HG03025 (cell line): ENCODE data around the gene DENND5B.
"Not testable (repeated sequence)": the region's sequence is repeated elsewhere in the genome, so short reads cannot be mapped to it uniquely, and the experiment has no call there.

Source experiments
- ATAC-seq: cut with Tn5 transposase; IDR thresholded peaks from one replicate; pipeline ENCODE4 v1.9.1; 2021; ENCODE audit warnings: mild to moderate bottlenecking, moderate library complexity; ENCODE audit not compliant: unreplicated experiment, low FRiP score

Gene DENND5B

DNA sequence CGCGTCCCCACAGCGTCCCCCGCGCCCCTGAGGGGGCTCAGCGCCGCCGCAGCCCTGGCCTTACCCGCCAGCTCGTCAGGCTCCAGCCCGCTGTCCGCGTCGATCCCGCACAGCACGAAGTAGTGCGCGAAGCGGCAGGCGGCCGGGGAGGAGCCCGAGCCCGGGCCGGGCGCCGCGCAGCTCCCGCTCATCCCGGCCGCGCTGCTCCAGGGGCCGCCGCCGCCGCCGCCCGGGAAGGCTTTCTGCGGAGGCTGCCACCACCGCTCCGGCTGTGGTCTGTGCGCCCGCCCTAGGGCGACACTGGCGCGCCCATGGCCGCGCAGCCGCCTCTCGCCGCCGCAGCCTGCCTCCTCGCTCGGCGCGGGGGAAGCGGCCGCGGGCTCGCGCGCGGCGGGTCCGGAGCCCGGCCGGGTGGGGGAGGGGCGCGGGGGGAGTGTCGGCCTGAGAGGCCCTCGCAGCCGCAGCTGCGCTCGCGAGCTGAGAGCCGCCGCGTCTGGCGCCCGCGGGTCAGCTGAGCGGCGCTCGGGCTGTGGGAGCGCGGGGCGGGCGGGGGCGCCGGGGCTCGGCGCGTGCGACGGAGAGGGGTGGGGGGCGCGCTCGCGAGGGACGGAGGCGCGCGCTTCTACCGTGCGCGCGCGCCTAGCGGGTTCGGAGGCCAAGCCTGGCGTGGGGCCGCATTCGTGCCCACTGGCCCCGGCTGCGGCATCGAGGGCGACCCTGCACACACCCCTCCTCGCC, at the start of gene DENND5B:
TSS of gene DENND5B (minus strand) at position 495 of the 738 bp plus-strand sequence. CDS start at position 191, 304 bp downstream.
- peak; percentile 48 for ATAC-seq

DNA sequence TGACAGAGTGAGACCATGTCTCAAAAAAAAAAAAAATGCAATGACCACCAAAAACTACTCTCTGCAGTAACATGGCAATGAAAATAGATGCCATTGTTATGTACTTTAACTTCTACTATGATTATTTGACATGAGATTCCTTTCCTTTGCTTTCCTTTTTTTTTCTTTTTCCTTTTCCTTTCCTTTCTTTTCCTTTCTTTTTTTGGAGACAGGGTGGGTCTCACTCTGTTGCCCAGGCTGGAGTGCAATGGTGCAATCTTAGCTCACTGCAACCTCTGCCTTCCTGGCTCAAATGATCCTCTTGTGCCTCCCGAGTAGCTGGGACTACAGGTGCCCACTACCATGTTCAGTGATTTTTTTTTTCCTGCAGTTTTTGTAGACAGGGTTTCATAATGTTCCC, 43.7 kb upstream of the DENND5B start:
- no peak for ATAC-seq

DNA sequence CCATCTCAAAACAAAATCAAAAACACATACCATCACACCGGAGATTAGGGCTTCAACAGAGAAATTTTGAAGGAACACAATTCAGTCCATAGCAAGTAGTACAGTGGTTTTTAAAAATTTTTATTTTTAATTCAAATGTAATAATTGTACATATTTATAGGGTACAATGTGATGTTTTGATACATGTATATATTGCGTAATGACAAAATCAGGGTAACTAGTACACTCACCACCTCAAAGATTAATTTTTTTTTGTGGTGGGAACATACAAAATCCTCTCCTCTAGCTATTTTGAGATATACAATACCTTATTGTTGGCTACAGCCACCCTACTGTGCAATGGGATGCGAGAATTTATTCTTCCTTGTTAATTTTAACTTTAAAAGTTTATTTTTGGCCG, 42.5 kb upstream of the DENND5B start:
- ATAC-seq: no peak

DNA sequence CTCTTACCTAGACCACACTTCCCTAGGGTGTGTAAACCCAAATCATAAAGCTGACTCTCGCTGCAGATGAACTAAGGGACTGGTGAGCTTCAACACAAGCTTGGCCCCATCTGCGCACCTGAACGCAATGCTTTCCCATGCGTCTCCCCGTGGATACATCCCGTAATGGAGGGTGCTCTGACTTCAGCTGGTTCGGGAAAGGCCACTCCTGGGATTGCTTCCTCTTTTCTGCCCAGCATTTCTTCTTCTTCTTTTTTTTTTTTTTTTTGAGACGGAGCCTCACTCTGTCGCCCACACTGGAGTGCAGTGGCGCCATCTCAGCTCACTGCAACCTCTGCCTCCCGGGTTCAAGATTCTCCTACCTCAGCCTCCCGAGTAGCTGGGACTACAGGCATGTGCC, 40.9 kb upstream of the DENND5B start:
- ATAC-seq: no peak

DNA sequence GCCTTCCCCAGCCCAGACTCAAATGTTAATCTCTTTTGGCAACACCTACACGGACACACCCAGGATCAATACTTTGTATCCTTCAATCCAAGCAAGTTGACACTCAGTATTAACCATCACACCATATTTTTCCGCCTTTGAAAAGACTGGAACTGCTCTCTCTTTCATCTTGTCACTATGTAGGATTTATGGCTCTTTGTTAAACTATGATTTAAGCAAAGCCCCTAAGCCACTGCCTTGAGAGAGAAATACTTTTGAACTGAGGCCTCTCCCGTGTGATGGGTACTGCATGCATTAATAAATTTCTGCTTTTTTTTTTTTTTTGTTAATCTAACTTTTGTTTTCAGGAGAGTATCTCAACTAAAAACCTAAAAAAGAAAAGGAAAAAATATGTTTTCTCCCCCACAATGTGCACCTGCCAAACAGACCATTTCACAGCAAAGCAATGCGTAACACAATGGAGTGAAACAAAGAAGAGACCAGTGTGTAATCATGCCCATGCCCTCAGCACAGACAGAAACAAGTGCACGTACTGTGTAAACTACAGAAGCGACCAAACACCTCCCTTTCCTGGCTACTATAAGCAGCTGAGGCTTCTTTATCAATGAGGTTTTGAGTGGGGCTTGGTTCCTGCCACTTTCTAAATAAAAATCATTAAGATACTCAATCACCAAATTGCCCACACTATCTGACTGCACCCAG, 40.2 kb upstream of the DENND5B start:
- no peak for ATAC-seq

DNA sequence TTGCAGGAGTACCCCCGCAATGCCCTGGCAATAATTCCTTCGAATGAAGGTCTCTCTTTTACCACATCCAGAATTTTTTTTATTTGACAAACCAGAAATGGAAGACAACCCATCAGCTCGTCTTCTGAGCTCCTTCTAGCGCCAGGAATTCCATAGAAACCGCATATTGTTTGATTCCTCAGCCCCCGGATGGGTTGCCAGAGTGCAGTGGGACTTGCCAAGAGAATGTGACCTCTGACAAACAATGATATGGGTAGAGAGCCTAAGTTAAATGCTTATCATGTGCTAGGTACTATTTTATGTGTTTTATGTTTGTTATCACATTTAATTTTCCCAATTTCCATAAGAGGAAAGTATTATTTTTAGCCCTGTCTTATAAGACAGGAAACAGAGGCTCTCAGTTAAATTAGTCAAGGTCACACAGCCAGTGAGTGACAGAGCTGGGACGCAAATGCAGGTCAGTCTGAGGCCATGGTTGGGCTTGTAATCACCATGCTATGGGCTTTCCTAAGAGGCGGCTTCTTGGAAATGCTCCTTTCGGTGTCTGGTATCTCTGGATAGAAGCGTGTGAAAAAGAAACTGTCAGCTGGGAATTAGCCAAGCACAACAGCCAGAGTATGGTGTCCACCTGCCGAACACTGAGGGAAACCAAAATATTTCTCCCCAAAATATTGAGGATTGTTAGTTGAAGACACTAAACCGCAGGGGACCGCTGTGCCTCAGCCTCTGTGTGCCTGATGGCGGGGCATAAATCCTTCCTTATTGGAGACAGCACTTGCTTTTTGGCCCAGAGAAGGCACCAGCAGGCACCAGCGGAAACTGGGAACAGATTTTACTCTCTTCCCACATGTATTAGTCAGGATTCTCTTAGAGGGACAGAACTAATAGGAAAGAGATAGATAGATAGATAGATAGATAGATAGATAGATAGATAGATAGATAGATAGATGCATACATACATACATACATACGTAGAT, 39.1 kb upstream of the DENND5B start:
- no peak for ATAC-seq

DNA sequence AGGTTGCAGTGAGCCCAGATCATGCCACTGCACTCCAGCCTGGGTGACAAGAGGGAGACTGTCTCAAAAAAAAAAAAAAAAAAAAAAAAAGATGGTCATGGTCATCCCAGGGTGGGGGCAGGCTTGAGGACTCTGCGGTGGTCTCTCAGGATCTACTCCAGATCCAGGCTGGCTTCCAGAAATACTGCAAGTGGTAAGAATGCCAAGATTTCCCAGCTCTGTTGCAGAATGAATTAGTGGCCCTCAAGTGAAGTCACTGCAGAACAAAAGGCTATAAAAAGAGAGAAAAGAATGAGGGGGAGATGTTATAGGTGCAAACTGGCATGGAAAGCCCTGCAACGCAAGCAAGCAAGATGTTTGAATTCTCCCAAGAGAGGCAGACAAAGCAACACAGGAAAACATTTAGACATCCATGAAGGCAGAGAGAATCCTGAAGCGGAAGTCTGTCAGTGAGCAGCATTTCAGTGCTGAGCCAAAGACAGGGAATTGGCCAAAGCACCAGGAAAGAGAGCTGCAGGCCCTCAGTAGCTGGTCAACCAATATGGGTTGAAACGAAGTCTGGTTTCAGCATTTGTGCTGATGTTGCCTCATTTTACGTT, 36.6 kb upstream of the DENND5B start:
- ATAC-seq: no peak

DNA sequence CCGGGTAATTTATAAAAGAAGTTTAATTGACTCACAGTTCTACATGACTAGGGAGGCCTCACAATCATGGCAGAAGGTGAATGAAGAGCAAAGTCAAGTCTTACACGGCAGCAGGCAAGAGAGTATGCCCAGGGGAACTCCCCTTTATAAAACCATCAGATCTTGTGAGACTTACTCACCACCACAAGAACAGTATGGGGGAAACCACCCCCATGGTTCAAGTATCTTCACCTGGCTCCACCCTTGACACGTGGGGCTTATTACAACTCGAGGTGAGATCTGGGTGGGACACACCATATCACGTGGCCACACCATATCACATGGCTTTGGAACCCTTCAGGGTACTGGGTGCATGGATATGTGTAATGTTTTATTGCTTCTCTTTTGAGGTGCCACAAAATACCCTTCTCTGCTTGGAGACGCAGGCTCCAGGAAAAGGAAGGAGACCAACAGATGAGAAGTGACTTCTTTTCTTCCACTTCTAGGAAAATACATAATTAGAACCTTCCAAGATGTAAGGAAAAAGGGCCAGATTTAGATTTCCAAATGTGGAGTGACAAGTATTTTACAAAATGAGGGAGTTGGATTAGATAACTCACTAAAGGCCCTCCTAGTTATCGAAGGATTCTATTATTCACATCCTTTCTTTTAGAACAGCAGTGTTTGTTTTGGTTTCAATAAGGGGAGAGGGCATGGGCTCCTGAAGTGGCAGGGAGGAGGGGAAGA, 35.5 kb upstream of the DENND5B start:
- no peak for ATAC-seq

DNA sequence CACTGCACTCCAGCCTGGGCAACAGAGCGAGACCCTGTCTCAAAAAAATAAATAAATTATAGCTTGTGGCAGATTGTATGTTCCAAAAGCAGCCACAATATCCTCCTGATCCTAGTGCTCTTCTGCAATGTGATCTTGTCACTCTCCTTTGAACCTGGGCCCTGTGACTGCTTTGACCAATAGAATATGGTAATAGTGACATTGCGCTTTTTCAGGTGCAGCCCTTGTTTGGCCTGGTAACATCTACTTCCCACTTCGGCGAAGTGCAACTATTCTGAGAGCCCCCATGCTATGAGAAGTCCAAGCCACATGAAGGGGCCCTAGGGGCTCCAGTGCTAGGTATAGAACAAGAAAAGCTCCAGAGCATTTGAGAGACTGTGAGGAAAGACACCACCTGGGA, 31.1 kb upstream of the DENND5B start:
- no peak for ATAC-seq

DNA sequence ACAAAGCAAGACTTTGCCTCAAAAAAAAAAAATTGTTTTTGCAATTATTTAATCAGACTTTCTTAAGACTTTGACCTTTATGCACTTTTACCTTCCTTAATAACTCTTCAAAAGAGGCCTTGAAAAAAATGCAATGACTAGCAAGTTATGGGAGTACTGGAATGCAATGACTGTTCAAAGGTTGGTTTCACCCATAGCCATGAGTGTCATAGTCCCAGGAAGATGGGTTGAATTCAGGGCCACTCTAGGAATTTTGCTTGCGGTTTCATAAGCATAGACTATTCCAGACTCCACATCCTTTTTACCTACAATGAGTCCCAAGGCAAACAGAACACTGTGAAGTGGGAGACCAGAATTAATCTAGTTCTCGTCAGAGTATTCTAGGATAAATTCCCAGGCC, 29.4 kb upstream of the DENND5B start:
- ATAC-seq: no peak

DNA sequence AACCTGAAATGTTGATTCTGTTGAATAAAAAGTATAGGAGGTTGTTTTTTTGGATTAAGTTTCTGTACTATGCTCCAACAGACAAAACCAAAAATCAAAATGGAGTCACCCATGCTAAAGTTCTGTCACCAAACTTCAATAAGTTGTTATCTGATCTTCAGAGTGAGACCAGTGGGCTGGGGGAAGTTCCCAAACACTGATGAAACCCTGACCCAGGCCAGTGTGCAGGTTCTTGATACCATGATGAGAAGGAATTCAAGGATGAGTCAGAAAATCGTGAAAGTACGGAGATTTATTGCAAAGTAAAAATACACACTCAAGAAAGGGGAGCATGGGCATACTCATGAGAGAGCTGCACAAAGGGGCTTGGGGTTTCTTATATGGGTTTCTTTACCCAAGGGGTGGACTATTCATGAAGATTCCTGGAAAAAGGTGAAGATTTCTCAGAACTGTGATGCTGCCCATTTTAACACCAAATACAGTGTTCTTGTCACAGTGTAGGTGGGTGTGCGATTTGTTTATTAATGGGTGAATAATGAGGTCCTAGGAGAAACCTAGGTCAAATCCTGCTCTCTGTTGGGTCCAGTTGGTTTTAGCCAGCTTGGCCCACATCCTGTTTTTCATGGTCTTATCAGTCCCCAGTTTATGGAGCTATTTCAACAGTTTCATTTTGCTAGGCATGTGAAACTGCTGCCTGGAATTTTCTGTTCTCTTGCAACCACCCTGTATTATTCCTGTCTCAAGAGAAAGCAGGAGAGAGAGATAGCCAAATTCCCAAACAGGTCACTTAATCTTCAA, 27.5 kb upstream of the DENND5B start:
- ATAC-seq: no peak

DNA sequence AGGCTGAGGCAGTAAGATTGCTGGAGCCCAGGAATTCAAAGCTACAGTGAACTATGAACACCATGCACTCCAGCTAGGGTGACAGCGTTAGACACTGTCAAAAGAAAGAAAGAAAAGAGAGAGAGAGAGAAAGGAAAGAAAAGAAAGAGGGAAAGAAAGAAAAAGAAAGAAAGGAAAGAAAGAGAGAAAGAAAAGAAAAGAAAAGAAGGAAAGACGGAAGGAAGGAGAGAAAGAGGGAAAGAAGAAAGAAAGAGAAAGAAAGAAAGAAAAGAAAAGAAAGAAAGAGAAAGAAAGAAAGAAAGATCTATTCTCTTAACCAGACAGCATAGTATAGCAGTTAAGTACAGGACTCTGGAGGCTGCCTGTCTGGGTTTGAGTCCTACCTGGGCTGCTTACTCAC, 21.9 kb upstream of the DENND5B start:
- ATAC-seq: no peak

DNA sequence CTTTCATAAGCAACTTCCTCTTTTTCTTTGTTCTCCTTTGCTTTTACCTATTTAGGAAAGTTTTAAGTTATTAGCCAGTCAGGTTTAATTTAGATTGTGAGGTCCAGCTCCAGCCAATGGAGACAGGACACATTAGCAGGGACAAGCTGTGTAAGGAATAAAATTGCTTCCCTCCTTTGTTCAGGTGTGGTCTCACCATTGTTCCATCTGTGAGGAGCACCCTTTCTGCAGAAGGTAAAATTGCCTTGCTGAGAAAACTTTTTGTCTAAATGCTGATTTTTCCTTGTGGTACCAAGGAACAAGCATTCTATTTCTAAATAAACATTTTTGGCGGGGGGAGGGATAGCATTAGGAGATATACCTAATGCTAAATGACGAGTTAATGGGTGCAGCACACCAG, 17.4 kb upstream of the DENND5B start:
- not testable (repeated sequence) for ATAC-seq

DNA sequence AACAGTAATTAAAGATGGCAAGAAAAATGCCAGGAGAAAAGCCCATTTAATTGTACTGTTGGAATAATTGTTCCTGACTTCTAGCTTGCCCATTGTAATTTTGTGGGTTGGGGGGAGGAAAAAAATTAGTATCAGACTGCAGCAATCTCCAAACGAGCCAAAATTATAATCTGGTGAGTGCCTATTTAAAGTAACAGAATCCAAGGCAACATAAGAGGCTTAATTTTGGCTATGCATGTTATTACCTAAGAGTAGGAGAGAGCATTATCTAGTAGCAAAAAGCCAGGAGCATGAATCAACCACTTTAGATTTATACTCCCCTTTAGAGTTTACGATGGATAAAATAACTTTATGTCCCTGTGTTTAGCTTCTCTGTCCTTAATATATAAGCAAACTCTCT, 14.6 kb upstream of the DENND5B start:
- no peak for ATAC-seq

DNA sequence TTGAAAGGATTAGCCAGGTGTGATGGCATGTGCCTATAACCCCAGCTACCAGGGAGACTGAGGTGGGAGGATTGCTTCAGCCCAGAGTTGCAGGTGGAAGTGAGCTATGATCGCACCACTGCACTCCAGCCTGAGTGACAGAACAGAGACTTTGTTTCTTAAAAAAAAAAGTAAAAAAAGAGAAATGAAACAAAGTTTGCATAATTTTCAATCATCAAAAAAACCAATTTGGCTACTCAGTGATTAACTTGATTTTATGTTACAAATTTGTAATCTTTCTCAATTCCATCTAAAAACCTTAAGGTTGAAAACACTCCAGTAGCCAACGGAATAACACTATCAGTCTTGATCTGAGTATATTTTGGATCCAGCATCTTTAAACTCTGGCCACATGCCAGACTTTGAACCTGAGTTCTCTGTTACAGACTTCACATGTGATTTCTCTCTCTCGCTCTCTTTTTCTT, 12.6 kb upstream of the DENND5B start:
- ATAC-seq: peak; percentile 97

DNA sequence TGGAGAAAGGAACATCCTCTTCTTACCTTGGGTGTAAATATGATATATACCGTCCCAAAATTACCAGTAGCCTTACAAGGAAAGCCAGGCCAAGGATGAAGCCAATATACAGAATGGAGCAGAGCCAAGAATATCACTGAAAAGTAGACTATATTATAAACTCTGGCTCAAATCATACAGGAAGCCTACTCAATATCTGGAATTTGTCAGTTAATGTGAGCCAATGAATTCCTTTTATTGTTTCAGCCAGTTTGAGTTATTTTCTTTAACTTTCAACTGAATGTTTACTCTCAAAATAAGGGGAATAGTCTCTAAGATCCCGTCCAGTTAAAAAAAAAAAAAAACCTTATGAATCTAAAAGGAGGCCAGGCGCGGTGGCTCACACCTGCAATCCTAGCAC, 9.8 kb upstream of the DENND5B start:
- ATAC-seq: no peak

DNA sequence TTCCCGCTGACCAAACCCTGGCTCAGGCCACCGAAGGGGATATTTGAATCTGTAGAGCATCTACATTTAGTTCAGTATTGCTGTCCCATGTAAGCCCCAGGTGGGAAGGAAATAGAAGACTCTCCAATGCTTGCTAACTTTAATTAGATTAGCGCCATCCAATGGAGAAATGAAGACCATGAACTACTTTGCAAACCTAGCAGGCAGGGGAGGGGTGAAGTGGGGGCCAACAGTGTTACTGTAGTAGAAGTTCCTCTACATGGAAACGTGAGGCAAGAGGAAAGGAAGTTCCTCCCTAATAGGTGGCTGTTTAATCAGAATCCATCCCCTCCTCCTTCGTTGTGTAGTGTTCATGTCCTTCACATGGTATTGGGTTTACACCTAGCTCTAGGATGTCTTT, 9.3 kb upstream of the DENND5B start:
- no peak for ATAC-seq

DNA sequence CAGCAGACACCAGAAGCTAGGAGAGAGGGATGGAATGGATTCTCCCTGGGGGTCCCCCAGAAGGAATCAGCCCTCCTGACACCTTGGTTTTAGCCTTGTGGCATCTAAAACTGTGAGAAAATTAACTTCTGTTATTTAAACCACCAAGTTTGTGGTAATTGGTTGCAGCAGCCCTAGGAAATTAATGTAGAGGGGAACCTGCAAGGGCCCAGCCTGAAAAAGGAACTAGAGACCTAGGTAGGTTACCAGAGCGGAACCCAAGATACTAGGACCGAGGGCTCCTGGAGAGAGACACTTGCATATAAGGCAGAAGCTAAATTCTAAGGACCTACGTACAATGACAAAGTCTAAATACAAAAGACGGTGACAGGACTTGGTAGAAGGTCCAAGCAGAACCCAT, 8.1 kb upstream of the DENND5B start:
- ATAC-seq: peak; percentile 52

DNA sequence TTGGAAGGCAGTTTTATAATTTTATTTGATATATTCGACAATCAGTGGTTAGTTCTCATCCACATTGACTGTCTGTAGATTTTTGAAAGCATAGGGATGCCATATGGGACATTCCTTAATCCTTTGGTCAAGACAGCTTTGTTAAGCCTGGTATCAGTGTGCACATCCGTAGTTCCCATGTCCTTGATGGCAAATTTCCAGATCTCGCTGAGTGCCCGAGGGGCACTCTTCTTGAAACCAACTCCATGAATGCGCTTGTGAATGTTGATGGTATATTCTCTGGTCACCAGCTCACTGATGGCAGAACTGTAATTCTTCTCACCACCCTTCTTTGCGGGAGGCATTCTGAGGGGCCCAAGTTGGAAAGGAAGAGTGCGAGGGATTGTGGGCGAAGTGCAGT, 6.1 kb upstream of the DENND5B start:
- no peak for ATAC-seq
